ENCODE data around the gene TUBA4A.

TUBA4A gene

GRCh38 chr2:219277703-219278654 lies 24.3 kb upstream of the TUBA4A start:
- Histone ChIP-seq H3K36me3 (ENCODE audit: control insufficient read depth, insufficient read depth, low read length) (peaks cover 23% of the 10 kb centered on the region), H3K27ac (ENCODE audit: low read depth, low read length, severe bottlenecking) (peak overlapping the region; percentile 98), H3K4me1 (ENCODE audit: control insufficient read depth, insufficient read depth, low read length, poor library complexity, severe bottlenecking) (peaks cover 45% of the 10 kb centered on the region), H3K9me3 (ENCODE audit: control insufficient read depth, low read length) (no peaks in the 10 kb centered on the region), H3K4me3 (ENCODE audit: extremely low read depth, insufficient read depth, low read length, poor library complexity, severe bottlenecking) (peak overlapping the region; percentile 59)
- WGBS, 2 experiments (ENCODE audit: insufficient coverage in 2 of 2), result 31 to 33% methylated on average over 24 to 25 of the region's 25 CpGs

DNA sequence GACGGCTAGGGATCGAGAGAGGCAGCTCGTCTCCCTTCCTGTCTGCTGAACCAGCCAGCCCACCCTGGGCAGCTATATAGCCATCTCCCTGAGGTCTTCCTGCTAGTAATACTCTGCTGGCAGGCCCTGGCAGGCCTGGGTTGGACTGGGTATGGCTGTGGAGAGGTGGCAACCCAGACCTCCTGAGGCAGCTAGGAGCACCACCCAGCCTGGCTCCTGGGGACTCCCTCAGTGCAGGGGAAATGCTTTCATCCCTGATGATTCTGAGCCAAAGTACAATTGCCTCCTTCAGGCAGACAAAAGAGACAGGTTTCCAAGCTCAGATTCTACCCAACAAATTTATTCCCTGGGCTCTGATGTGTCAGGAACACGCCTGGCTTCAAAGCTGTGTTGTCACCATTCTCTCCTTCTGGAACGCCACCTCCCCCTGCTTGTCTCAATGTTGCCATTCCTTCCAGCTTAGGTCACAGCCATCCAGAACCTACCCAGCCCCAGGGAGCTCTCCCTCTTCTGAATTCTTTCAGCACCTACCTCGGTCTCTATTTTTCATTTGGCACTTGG lies 20.7 kb upstream of the TUBA4A start:
- Histone ChIP-seq H3K36me3 (ENCODE audit: control insufficient read depth, insufficient read depth, low read length) (no peaks in the 10 kb centered on the region), H3K4me3 (ENCODE audit: extremely low read depth, insufficient read depth, low read length, poor library complexity, severe bottlenecking) (no peak overlapping the region), H3K27ac (ENCODE audit: low read depth, low read length, severe bottlenecking) (peak overlapping the region; percentile 94), H3K9me3 (ENCODE audit: control insufficient read depth, low read length) (no peaks in the 10 kb centered on the region), H3K4me1 (ENCODE audit: control insufficient read depth, insufficient read depth, low read length, poor library complexity, severe bottlenecking) (peaks cover 38% of the 10 kb centered on the region)
- WGBS, 2 experiments (ENCODE audit: insufficient coverage in 2 of 2), result 53 to 54% methylated on average over 5 of the region's 6 CpGs

- WGBS, 2 experiments (ENCODE audit: insufficient coverage in 2 of 2), result no CpG with 5 or more reads among the region's 3 CpGs
- no peaks in the 10 kb centered on the region for H3K9me3 ChIP-seq (ENCODE audit: control insufficient read depth, low read length)
- H3K36me3 ChIP-seq (ENCODE audit: control insufficient read depth, insufficient read depth, low read length), result no peaks in the 10 kb centered on the region
- peaks cover 38% of the 10 kb centered on the region for H3K4me1 ChIP-seq (ENCODE audit: control insufficient read depth, insufficient read depth, low read length, poor library complexity, severe bottlenecking)
- H3K4me3 ChIP-seq (ENCODE audit: extremely low read depth, insufficient read depth, low read length, poor library complexity, severe bottlenecking), result no peak overlapping the region
- peak overlapping the region; percentile 94 for H3K27ac ChIP-seq (ENCODE audit: low read depth, low read length, severe bottlenecking)
Observed at GRCh38 chr2:219273937-219274336, 20.2 kb upstream of the TUBA4A start.

DNA sequence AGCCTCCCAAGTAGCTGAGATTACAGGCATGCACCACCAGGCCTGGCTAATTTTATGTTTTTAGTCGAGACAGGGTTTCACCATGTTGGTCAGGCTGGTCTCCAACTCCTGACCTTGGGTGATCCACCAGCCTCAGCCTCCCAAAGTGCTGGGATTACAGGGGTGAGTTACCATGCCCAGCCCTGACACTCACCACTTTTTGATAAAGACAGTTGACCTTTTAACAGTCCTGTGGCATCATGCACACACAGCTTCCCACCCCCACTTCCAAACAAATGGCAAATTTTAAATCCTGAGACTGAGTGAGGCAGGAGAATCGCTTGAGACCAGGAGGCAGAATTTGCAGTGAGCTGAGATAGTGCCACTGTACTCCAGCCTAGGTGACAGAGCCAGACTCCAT lies 19.3 kb upstream of the TUBA4A start:
- peaks cover 32% of the 10 kb centered on the region for H3K4me1 ChIP-seq (ENCODE audit: control insufficient read depth, insufficient read depth, low read length, poor library complexity, severe bottlenecking)
- H3K4me3 ChIP-seq (ENCODE audit: extremely low read depth, insufficient read depth, low read length, poor library complexity, severe bottlenecking), result no peak overlapping the region
- H3K36me3 ChIP-seq (ENCODE audit: control insufficient read depth, insufficient read depth, low read length), result no peaks in the 10 kb centered on the region
- WGBS, 2 experiments (ENCODE audit: insufficient coverage in 2 of 2), result 57 to 100% methylated on average over 1 of the region's 2 CpGs
- H3K27ac ChIP-seq (ENCODE audit: low read depth, low read length, severe bottlenecking), result no peak overlapping the region
- no peaks in the 10 kb centered on the region for H3K9me3 ChIP-seq (ENCODE audit: control insufficient read depth, low read length)

GRCh38 chr2:219272356-219272755 lies 18.6 kb upstream of the TUBA4A start:
- Histone ChIP-seq H3K4me3 (ENCODE audit: extremely low read depth, insufficient read depth, low read length, poor library complexity, severe bottlenecking) (no peak overlapping the region), H3K4me1 (ENCODE audit: control insufficient read depth, insufficient read depth, low read length, poor library complexity, severe bottlenecking) (peaks cover 25% of the 10 kb centered on the region), H3K36me3 (ENCODE audit: control insufficient read depth, insufficient read depth, low read length) (no peaks in the 10 kb centered on the region), H3K9me3 (ENCODE audit: control insufficient read depth, low read length) (no peaks in the 10 kb centered on the region), H3K27ac (ENCODE audit: low read depth, low read length, severe bottlenecking) (no peak overlapping the region)
- WGBS, 2 experiments (ENCODE audit: insufficient coverage in 2 of 2), result 90 to 97% methylated on average over 2 to 3 of the region's 4 CpGs

GRCh38 chr2:219271021-219271420 lies 17.3 kb upstream of the TUBA4A start:
- peaks cover 22% of the 10 kb centered on the region for H3K4me1 ChIP-seq (ENCODE audit: control insufficient read depth, insufficient read depth, low read length, poor library complexity, severe bottlenecking)
- H3K27ac ChIP-seq (ENCODE audit: low read depth, low read length, severe bottlenecking), result no peak overlapping the region
- no peaks in the 10 kb centered on the region for H3K9me3 ChIP-seq (ENCODE audit: control insufficient read depth, low read length)
- 100% methylated on average over 2 of the region's 2 CpGs for WGBS, 2 experiments (ENCODE audit: insufficient coverage in 2 of 2)
- H3K36me3 ChIP-seq (ENCODE audit: control insufficient read depth, insufficient read depth, low read length), result no peaks in the 10 kb centered on the region
- no peak overlapping the region for H3K4me3 ChIP-seq (ENCODE audit: extremely low read depth, insufficient read depth, low read length, poor library complexity, severe bottlenecking)

DNA sequence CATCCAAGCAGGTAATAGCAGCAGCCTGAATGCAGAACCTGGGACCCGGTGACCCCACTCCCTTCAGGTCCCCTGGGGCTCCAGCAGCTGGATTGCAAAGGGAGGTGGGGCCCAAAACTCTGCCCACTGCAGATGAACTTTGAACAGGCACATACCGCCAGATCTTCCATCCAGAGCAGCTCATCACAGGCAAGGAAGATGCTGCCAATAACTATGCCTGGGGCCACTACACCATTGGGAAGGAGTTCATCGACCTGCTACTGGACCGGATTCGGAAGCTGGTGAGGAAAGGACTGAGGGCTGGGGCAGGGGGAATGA lies 16.3 kb upstream of the TUBA4A start:
- Histone ChIP-seq H3K4me3 (ENCODE audit: extremely low read depth, insufficient read depth, low read length, poor library complexity, severe bottlenecking) (no peak overlapping the region), H3K36me3 (ENCODE audit: control insufficient read depth, insufficient read depth, low read length) (no peaks in the 10 kb centered on the region), H3K9me3 (ENCODE audit: control insufficient read depth, low read length) (no peaks in the 10 kb centered on the region), H3K27ac (ENCODE audit: low read depth, low read length, severe bottlenecking) (no peak overlapping the region), H3K4me1 (ENCODE audit: control insufficient read depth, insufficient read depth, low read length, poor library complexity, severe bottlenecking) (peaks cover 18% of the 10 kb centered on the region)
- WGBS, 2 experiments (ENCODE audit: insufficient coverage in 2 of 2), result 88 to 100% methylated on average over 3 to 5 of the region's 5 CpGs

DNA sequence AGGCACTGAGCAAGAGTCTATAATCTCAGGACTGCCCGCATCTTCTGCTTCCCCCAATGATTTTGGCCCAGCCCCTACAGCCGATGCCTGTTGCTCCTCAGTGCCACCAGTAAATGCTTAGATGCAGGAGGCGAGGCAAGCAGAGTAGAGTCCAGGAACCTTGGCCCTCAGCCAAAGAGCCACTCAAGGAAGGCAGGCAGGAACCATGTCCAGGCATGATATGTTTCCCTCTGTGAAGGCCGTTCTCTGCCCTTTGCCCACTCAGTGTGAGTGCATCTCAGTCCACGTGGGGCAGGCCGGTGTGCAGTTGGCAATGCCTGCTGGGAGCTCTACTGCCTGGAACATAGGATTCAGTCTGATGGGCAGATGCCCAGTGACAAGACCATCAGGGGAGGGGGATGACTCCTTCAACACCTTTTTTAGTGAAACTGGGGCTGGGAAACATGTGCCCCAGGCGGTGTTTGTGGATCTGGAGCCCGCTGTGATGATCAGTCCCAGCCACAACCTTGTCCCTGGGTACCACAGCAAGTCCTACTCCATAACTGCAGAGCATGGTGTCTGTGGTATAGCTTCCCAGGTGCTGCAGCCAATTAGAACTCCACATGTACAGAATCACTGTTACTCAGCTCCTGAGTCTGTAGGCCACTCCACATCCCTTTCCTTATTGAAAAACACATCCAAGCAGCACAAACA lies 15.8 kb upstream of the TUBA4A start:
- H3K36me3 ChIP-seq (ENCODE audit: control insufficient read depth, insufficient read depth, low read length), result no peaks in the 10 kb centered on the region
- H3K27ac ChIP-seq (ENCODE audit: low read depth, low read length, severe bottlenecking), result no peak overlapping the region
- H3K9me3 ChIP-seq (ENCODE audit: control insufficient read depth, low read length), result no peaks in the 10 kb centered on the region
- H3K4me1 ChIP-seq (ENCODE audit: control insufficient read depth, insufficient read depth, low read length, poor library complexity, severe bottlenecking), result peaks cover 18% of the 10 kb centered on the region
- WGBS, 2 experiments (ENCODE audit: insufficient coverage in 2 of 2), result 93 to 95% methylated on average over 8 of the region's 8 CpGs
- H3K4me3 ChIP-seq (ENCODE audit: extremely low read depth, insufficient read depth, low read length, poor library complexity, severe bottlenecking), result no peak overlapping the region

- H3K27ac ChIP-seq (ENCODE audit: low read depth, low read length, severe bottlenecking), result no peak overlapping the region
- H3K9me3 ChIP-seq (ENCODE audit: control insufficient read depth, low read length), result no peaks in the 10 kb centered on the region
- H3K4me3 ChIP-seq (ENCODE audit: extremely low read depth, insufficient read depth, low read length, poor library complexity, severe bottlenecking), result no peak overlapping the region
- 100% methylated on average over 1 of the region's 2 CpGs; no CpG with 5 or more reads in 1 of the 2 experiments for WGBS, 2 experiments (ENCODE audit: insufficient coverage in 2 of 2)
- H3K4me1 ChIP-seq (ENCODE audit: control insufficient read depth, insufficient read depth, low read length, poor library complexity, severe bottlenecking), result peaks cover 6% of the 10 kb centered on the region
- no peaks in the 10 kb centered on the region for H3K36me3 ChIP-seq (ENCODE audit: control insufficient read depth, insufficient read depth, low read length)
Observed at GRCh38 chr2:219268294-219268693, 14.6 kb upstream of the TUBA4A start.

DNA sequence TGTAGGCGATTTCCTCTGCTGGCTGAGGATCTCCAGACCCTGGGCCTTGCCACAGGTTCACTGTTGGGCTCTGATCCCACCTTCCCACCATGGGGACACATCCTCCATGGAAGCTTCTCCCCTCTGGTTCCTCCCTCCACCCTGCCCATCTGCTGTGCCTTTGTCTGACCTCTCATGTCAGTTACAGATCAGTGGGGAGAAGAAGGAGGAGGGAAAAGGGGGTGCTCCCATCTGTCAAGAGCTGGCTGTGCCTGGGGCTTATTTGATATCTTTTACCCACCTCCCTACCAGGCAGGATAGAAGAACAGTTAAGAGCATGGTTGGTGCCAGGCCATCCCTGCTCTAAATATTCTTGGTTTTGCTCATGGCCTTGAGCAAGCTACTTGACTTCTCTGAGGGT lies 13.2 kb upstream of the TUBA4A start:
- Histone ChIP-seq H3K9me3 (ENCODE audit: control insufficient read depth, low read length) (no peaks in the 10 kb centered on the region), H3K36me3 (ENCODE audit: control insufficient read depth, insufficient read depth, low read length) (no peaks in the 10 kb centered on the region), H3K4me1 (ENCODE audit: control insufficient read depth, insufficient read depth, low read length, poor library complexity, severe bottlenecking) (no peaks in the 10 kb centered on the region), H3K27ac (ENCODE audit: low read depth, low read length, severe bottlenecking) (no peak overlapping the region), H3K4me3 (ENCODE audit: extremely low read depth, insufficient read depth, low read length, poor library complexity, severe bottlenecking) (no peak overlapping the region)
- WGBS, 2 experiments (ENCODE audit: insufficient coverage in 2 of 2), result 86 to 100% methylated on average over 1 of the region's 1 CpG
